Measurements from ENCODE around the gene BLOC1S4. TPM values are rescaled to one million over a fixed set of nuclear protein-coding genes. Genes with fewer than 3 reads are reported as not detected.

Gene BLOC1S4
- total RNA-seq, 1 experiment from 2014 or later: 13.9 TPM

- Histone ChIP-seq H3K4me2 (ENCODE audit: low read depth, low read length, poor library complexity, severe bottlenecking) (no peak overlapping the region), H4K20me1 (ENCODE audit: insufficient read depth, low read depth, low read length) (no peaks in the 10 kb centered on the region), H3K36me3 (ENCODE audit: insufficient read depth, low read length) (no peaks in the 10 kb centered on the region), H2AFZ (ENCODE audit: low read length) (no peak overlapping the region), H3K79me2 (ENCODE audit: low read length) (no peaks in the 10 kb centered on the region), H3K9me2 (replicated peaks; ENCODE audit: insufficient read depth, low read length) (no peaks in the 10 kb centered on the region), H3K27me3 (ENCODE audit: low read length) (no peaks in the 10 kb centered on the region), H3K9me3 (ENCODE audit: low read length) (no peaks in the 10 kb centered on the region), H3K4me3 (ENCODE audit: low read length) (no peak overlapping the region), H3K4me1 (ENCODE audit: low read length) (no peaks in the 10 kb centered on the region), H3K9ac (ENCODE audit: low read length) (no peak overlapping the region), H3K27ac (ENCODE audit: low read length) (no peak overlapping the region)
- DNase-seq: no peak
These were observed 27.8 kb upstream of the BLOC1S4 start for GRCh38 chr4:6687947-6688878.

GRCh38 chr4:6688879-6689505, 27.0 kb upstream of the BLOC1S4 start:
- H3K9me3 ChIP-seq (ENCODE audit: low read length): no peaks in the 10 kb centered on the region
- no peak overlapping the region for H3K27ac ChIP-seq (ENCODE audit: low read length)
- H3K27me3 ChIP-seq (ENCODE audit: low read length): no peaks in the 10 kb centered on the region
- no peak overlapping the region for H3K4me3 ChIP-seq (ENCODE audit: low read length)
- H3K4me2 ChIP-seq (ENCODE audit: low read depth, low read length, poor library complexity, severe bottlenecking): no peak overlapping the region
- no peaks in the 10 kb centered on the region for H4K20me1 ChIP-seq (ENCODE audit: insufficient read depth, low read depth, low read length)
- H3K4me1 ChIP-seq (ENCODE audit: low read length): no peaks in the 10 kb centered on the region
- no peaks in the 10 kb centered on the region for H3K79me2 ChIP-seq (ENCODE audit: low read length)
- H3K9ac ChIP-seq (ENCODE audit: low read length): no peak overlapping the region
- no peaks in the 10 kb centered on the region for H3K9me2 ChIP-seq (replicated peaks; ENCODE audit: insufficient read depth, low read length)
- no peaks in the 10 kb centered on the region for H3K36me3 ChIP-seq (ENCODE audit: insufficient read depth, low read length)
- DNase-seq: no peak
- no peak overlapping the region for H2AFZ ChIP-seq (ENCODE audit: low read length)

- no peak overlapping the region for H3K4me2 ChIP-seq (ENCODE audit: low read depth, low read length, poor library complexity, severe bottlenecking)
- no peak overlapping the region for H3K9ac ChIP-seq (ENCODE audit: low read length)
- no peak overlapping the region for H2AFZ ChIP-seq (ENCODE audit: low read length)
- no peaks in the 10 kb centered on the region for H3K36me3 ChIP-seq (ENCODE audit: insufficient read depth, low read length)
- H3K4me1 ChIP-seq (ENCODE audit: low read length): no peaks in the 10 kb centered on the region
- no peaks in the 10 kb centered on the region for H3K79me2 ChIP-seq (ENCODE audit: low read length)
- no peaks in the 10 kb centered on the region for H3K9me2 ChIP-seq (replicated peaks; ENCODE audit: insufficient read depth, low read length)
- H3K4me3 ChIP-seq (ENCODE audit: low read length): no peak overlapping the region
- no peaks in the 10 kb centered on the region for H3K27me3 ChIP-seq (ENCODE audit: low read length)
- no peaks in the 10 kb centered on the region for H3K9me3 ChIP-seq (ENCODE audit: low read length)
- DNase-seq: no peak
- H4K20me1 ChIP-seq (ENCODE audit: insufficient read depth, low read depth, low read length): no peaks in the 10 kb centered on the region
- no peak overlapping the region for H3K27ac ChIP-seq (ENCODE audit: low read length)
These were observed 26.4 kb upstream of the BLOC1S4 start for GRCh38 chr4:6689506-6689960.

GRCh38 chr4:6692379-6692778, 23.6 kb upstream of the BLOC1S4 start:
- H4K20me1 ChIP-seq (ENCODE audit: insufficient read depth, low read depth, low read length): no peaks in the 10 kb centered on the region
- no peak overlapping the region for H3K4me3 ChIP-seq (ENCODE audit: low read length)
- no peak for DNase-seq
- no peak overlapping the region for H3K4me2 ChIP-seq (ENCODE audit: low read depth, low read length, poor library complexity, severe bottlenecking)
- no peak overlapping the region for H3K9ac ChIP-seq (ENCODE audit: low read length)
- H3K27me3 ChIP-seq (ENCODE audit: low read length): no peaks in the 10 kb centered on the region
- H3K27ac ChIP-seq (ENCODE audit: low read length): no peak overlapping the region
- no peak overlapping the region for H2AFZ ChIP-seq (ENCODE audit: low read length)
- H3K36me3 ChIP-seq (ENCODE audit: insufficient read depth, low read length): no peaks in the 10 kb centered on the region
- no peaks in the 10 kb centered on the region for H3K9me2 ChIP-seq (replicated peaks; ENCODE audit: insufficient read depth, low read length)
- H3K9me3 ChIP-seq (ENCODE audit: low read length): no peaks in the 10 kb centered on the region
- no peaks in the 10 kb centered on the region for H3K4me1 ChIP-seq (ENCODE audit: low read length)
- H3K79me2 ChIP-seq (ENCODE audit: low read length): no peaks in the 10 kb centered on the region

GRCh38 chr4:6692806-6693205, 23.2 kb upstream of the BLOC1S4 start:
- H3K4me1 ChIP-seq (ENCODE audit: low read length): no peaks in the 10 kb centered on the region
- no peak overlapping the region for H2AFZ ChIP-seq (ENCODE audit: low read length)
- H3K4me2 ChIP-seq (ENCODE audit: low read depth, low read length, poor library complexity, severe bottlenecking): no peak overlapping the region
- H3K9me2 ChIP-seq (replicated peaks; ENCODE audit: insufficient read depth, low read length): no peaks in the 10 kb centered on the region
- no peak overlapping the region for H3K27ac ChIP-seq (ENCODE audit: low read length)
- no peaks in the 10 kb centered on the region for H3K9me3 ChIP-seq (ENCODE audit: low read length)
- no peaks in the 10 kb centered on the region for H3K36me3 ChIP-seq (ENCODE audit: insufficient read depth, low read length)
- DNase-seq: no peak
- H4K20me1 ChIP-seq (ENCODE audit: insufficient read depth, low read depth, low read length): no peaks in the 10 kb centered on the region
- H3K79me2 ChIP-seq (ENCODE audit: low read length): no peaks in the 10 kb centered on the region
- H3K4me3 ChIP-seq (ENCODE audit: low read length): no peak overlapping the region
- H3K9ac ChIP-seq (ENCODE audit: low read length): no peak overlapping the region
- no peaks in the 10 kb centered on the region for H3K27me3 ChIP-seq (ENCODE audit: low read length)

GRCh38 chr4:6693231-6694176, 22.5 kb upstream of the BLOC1S4 start, which contains the start of gene S100P:
Gene S100P (plus strand): TSS chr4:6693878. CDS start chr4:6693933, 55 bp downstream.
- Histone ChIP-seq H3K4me2 (ENCODE audit: low read depth, low read length, poor library complexity, severe bottlenecking) (no peak within 1 kb of the TSS), H3K79me2 (ENCODE audit: low read length) (no peaks in the 10 kb centered on the region), H3K27ac (ENCODE audit: low read length) (no peak within 1 kb of the TSS), H3K36me3 (ENCODE audit: insufficient read depth, low read length) (no peaks in the 10 kb centered on the region), H3K27me3 (ENCODE audit: low read length) (no peaks in the 10 kb centered on the region), H3K9ac (ENCODE audit: low read length) (no peak within 1 kb of the TSS), H3K9me2 (replicated peaks; ENCODE audit: insufficient read depth, low read length) (no peaks in the 10 kb centered on the region), H2AFZ (ENCODE audit: low read length) (no peak within 1 kb of the TSS), H3K9me3 (ENCODE audit: low read length) (no peaks in the 10 kb centered on the region), H3K4me3 (ENCODE audit: low read length) (no peak within 1 kb of the TSS), H3K4me1 (ENCODE audit: low read length) (no peaks in the 10 kb centered on the region), H4K20me1 (ENCODE audit: insufficient read depth, low read depth, low read length) (no peaks in the 10 kb centered on the region)
- no peak for DNase-seq

GRCh38 chr4:6694177-6694901, 21.6 kb upstream of the BLOC1S4 start:
- no peak overlapping the region for H3K27ac ChIP-seq (ENCODE audit: low read length)
- no peaks in the 10 kb centered on the region for H3K9me3 ChIP-seq (ENCODE audit: low read length)
- H4K20me1 ChIP-seq (ENCODE audit: insufficient read depth, low read depth, low read length): no peaks in the 10 kb centered on the region
- H3K79me2 ChIP-seq (ENCODE audit: low read length): no peaks in the 10 kb centered on the region
- no peak overlapping the region for H3K4me2 ChIP-seq (ENCODE audit: low read depth, low read length, poor library complexity, severe bottlenecking)
- H3K27me3 ChIP-seq (ENCODE audit: low read length): no peaks in the 10 kb centered on the region
- H2AFZ ChIP-seq (ENCODE audit: low read length): no peak overlapping the region
- H3K9me2 ChIP-seq (replicated peaks; ENCODE audit: insufficient read depth, low read length): no peaks in the 10 kb centered on the region
- no peak overlapping the region for H3K9ac ChIP-seq (ENCODE audit: low read length)
- no peaks in the 10 kb centered on the region for H3K36me3 ChIP-seq (ENCODE audit: insufficient read depth, low read length)
- H3K4me3 ChIP-seq (ENCODE audit: low read length): no peak overlapping the region
- no peaks in the 10 kb centered on the region for H3K4me1 ChIP-seq (ENCODE audit: low read length)
- DNase-seq: no peak

All from Karpas-422 (cell line).